NOMO-1 treated with dmso at 0.1 percent for 144 hours (cell line): ENCODE results near the gene SEC61A1.

ENCODE experiments used
- DNase-seq: peaks from one replicate; lab custom pipeline; 2025; ENCODE audit not compliant: unreplicated experiment; lab: John Stamatoyannopoulos, UW

The SEC61A1 gene

DNA sequence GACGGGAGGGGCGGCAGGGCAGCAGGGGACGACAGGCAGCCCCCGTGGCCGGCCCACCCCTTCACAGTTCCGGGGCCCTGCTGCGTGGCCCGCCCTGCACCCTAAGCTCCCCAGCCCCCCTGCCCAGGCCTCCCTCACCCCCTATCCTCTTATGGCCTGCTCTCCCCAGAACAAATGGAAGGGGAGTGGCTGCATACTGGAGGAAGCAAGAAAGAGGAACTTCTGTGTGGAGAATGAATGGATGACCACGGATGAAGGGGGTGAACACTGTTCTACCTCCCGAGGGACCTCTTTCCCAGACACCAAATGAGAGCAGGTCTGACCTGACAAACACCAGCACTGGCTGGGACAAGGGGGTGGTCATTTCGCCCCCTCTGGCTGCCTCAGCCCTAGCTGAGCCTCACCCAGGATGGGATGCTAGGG, 25.0 kb downstream of the SEC61A1 start:
- peak; percentile 41 for DNase-seq

DNA sequence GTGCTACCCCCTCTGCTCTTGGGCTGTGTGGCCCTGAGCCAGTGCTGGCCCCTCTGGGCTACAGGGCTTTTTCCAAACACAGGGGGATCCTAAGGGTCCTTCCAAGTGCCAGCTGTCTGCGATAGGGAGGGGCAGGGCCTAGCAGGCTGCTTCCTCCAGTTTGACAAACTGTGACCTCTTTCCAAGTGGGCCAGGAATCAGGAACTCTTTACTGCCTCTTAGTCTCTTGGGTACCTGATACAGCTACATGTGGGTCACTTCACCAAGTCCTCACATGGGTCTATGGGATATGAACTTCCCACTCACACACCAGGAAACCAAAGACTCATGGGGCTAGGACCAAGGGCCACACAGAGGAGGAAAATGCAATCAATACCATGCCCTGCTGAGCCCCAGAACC, 25.4 kb downstream of the SEC61A1 start:
- no peak for DNase-seq

DNA sequence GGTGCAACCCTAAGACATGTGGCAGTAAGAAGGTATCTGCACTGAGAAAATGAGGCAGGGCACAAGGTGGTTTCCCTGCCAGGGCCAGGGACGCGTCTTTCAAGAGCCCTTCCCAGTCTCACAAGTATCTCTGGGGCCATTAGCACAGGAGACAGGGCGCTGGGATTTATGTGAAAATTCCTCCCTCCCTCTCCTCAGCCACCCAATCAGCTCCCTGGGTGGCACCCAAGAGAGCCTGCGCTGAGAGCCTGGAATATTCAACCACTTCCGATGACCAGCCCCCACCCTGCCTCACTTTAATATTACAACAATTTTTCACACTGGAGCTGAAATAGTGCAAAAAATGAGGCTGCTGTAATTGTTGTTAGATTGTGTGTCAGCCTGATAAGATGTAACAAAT, 26.1 kb downstream of the SEC61A1 start:
- no peak for DNase-seq

DNA sequence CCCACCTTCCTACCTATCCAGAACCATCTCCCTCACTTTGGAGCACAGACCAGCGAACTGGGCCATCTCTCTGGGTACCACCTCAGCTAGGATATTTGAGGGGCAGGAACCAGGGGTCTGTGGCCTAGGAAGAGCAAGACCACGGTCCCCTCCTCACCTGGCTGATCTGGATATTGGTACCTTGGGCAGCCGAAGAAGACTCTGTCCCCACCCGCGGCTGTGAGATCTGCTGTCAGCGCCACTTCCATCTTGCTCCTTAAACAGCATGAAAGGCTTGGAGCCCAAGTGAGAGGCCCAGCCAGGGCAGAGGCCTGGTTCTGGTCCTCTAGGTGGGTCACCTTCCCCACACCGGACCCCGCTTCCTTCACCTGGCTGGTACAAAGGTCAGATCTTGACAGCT, 26.6 kb downstream of the SEC61A1 start:
- DNase-seq, result no peak

DNA sequence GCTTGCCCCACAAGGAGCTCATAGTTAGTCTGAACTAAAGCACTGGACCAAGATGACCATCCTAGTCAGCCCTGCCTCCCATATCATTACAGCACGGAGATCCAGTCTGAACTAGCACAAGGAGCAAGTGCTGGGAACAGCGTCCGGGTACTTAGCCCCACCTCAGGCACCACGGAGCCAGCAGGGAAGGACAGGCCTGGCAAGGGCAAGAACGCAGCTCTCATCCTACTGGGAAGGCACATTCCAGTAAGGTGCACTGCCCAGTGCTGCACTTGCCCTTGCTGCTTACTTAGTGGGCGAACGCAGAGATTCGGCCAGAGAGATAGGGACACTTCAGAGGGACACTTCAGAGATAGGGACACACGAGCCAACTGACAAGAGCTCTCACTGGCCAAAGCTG, 27.6 kb downstream of the SEC61A1 start:
- no peak for DNase-seq

DNA sequence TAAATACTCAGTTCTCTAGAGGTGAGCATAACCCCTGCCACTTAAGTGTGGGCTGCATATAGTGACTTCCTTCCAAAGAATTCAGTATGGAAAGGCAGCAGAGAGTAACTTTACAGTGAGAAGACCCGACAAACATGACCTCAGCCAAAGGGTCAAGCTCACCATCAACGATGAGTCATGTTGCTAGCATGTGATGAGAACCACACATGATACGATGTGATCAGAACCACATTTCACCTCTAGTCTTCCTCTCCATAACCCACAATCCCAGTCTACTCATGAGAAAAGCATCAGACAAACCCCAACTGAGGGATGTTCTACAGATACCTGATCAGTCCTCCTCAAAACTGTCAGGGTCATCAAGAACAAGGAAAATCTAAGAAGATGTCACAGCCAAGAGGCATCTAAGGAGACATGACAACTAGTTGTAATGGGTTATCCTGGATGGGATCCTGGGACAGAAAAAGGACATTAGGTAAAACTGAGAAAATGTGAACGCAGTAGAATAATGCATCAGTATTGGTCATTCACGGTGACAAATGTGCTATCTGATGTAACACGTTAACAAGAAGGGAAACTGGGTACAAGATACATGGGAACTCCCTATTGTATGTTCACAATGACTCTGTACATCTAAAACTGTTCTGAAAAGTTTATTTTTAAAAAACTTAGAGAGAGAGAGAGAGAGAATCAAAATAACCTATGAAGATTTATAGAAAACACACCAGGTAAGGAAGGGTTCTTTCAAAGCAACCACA, 28.3 kb downstream of the SEC61A1 start:
- no peak for DNase-seq

DNA sequence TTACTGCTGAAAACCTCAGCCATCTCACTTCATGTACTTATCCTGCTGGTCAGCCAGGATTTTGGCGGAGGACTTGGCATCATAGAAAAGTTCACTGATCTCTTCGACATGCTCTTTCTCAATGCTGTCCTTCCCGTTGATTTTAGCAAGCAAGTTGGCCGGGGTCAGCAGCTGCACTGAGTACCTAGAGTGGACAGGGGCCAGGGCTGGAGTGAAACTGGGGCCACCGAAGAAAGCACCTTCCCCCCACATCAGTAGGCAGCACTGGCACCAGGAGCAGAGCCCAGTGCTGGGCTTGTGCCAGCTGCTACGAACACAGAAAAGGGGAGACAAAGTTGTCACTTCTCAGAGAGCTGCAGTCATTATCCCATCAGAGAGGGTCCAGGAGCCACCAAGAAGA, 29.0 kb downstream of the SEC61A1 start:
- no peak for DNase-seq

DNA sequence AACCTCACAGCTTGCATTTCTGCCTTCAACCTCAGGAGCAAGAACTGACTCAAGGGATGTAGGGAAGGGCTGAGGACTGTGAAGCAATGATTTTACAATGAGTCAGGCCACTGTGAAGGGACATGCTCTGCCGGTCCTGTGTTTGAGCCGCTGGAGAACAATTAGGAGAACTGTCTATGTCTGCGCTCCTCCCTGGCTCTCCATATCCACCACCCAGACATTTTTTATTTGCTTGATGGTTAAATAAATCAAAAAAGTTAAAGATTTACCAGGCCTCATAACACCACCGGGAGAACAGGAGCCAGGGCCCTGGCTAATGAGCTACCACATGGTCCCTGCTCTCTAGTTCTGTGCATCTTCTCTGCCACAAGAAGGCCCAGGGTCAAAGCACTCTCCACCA, 29.6 kb downstream of the SEC61A1 start:
- DNase-seq, result no peak

DNA sequence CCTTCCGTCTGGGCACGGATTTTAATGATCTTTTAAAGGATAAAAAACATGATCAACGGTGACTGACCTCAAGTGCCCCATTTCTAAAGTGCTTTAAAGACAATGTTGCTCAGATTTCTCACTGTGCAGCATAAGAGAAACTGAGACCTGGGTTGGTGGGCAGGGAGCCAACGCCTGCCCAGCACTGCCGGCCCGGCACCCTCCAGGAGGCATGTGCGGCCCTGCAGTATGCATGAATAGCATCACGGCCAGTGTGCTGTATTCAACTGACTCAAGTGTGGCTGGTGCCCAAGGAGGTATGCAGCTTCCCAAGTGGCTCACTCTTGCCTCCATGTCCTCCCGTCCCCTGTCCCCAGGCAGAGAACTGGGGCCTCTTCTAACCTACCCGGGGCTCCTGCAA, 30.3 kb downstream of the SEC61A1 start:
- DNase-seq, result no peak

DNA sequence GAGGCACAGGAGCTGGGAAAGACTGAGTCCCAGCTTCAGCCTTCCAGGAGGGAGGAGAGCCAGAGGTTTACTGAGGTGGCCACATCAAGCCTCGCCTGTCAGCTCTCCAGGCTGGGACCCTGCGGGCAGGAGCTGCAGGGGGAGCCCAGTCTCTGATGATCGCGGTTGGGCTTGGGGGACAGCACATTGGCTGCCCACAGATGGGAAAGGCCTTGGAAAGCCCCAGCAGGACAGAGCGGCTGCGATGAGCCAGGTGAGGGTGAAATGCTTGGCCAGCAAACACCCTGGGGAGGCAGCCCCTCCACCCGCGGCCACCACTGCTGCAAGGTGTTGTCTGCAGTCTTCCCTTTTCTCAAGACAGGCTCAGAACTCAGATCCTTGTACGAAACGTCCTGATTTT, 31.2 kb downstream of the SEC61A1 start:
- no peak for DNase-seq

DNA sequence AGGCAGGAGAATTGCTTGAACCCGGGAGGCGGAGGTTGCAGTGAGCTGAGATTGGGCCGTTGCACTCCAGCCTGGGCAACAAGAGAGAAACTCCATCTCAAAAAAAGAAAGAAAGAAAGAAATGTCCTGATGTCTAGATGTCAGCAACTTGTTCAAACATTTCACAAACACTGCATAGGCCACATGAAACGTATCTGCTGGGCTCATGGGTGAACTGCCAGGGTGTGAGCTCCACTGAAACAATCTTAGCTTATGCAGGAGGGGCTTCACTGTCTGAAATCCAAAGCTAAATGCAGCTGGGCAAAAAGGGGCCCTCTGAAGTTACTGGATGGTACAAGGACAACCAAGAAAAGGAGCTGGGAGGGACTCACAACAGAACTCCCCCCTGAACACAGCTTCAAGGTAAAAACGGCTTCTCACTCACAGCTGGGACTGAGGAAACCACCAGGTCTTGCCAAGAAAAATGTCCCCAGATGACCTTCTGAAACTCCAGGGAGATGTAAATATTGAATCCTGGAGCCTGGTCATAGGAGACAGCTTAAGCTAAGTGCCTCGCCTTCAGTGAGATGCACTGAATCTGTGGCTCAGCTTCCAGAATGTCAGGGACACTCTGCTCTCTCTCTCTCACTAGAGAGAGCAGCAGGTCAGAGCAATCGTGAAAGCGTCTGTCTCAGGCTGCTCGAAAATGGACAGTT, 31.9 kb downstream of the SEC61A1 start:
- DNase-seq, result no peak

DNA sequence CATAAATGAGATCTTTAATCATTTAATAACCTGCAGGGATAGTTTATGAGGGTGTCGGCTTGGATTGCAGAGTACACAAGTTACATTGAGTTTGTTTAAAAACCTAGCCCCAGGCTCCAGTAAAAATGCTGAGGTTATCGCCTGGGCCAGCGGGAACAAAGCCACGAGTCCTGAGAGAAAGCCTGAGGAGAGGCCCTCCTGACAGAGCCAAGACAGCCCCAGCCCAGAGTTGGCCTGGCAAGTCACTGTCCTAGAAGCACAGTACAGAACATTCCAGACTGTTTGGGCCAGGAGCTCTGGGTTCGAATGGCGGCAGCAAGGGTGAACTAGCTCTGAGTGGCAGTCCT, 32.4 kb downstream of the SEC61A1 start:
- DNase-seq, result no peak

DNA sequence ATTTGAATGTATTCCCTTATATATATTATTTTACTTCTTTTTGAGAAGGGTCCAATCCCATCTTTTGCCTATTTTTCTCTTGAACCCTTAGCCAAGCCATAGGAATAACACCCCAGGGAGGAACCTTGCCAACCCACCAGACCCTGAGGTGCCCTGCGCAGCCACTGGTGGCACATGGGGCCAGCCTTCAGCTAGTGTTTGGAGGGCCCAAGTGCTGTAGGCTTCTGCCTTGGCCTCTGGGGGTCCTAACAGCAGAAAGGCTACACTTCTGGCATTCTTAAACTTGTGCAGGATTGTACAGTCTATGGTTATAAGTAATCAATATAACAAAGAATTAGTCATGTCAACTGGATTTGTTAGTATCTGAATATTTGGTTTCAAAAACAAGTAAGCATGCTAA, 36.9 kb downstream of the SEC61A1 start:
- no peak for DNase-seq

DNA sequence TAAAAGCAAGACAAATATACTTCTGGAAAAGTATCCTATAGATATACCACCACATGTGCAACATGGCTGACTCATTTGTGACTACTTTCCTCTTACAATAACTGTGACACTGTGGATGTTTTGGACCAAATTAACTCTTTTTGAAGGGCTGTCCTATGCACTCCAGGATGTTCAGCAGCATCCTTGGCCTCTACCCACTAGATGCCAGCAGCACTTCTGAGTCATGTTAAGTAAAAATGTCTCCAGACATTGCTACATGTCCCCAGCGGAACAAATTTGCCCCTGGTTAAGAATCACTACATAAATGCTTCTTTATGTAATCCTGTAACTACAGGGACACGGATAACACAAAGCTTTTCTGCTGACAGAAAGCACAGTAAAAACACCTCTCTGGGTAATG, 39.3 kb downstream of the SEC61A1 start:
- DNase-seq, result no peak

DNA sequence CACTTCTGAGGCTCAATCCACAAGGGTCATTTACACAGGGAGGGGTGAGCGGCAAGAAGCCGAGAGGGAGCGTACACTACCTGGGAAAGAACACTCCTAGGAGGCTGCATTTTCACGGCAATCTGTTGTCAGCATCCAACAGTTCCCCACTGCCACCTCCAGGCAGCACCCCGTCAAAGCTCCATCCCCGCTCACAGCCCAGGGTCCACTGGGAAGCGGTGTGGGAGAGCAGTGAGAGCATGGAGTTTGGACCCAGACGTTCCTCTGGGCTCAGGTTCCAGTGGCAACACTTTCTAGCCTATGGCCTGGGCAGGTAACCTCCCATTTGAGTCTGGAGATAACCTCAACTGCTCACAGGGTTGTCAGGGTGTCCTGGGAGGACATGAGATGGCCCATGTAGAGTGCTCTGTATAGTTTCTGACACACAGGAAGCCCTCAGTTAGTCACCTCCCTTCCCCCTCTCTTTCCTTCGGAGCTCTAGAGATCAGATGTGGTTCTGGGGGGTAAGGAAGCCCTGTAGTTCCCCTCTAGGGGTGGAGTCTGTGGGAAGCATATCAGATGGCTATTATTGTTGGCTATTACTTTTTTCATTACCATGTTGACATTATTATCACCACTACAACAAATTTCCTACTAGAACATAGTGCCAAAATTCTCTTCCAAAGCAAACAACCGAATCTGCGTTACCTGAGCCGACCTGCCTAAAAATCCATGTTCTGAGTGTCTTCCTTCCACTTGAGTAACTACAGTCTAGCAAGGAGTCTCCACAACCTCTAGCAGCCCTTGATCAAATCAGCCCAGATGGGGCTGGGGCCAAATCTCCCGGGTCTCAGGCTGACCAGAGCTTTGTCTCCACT, 42.3 kb downstream of the SEC61A1 start:
- DNase-seq, result no peak

DNA sequence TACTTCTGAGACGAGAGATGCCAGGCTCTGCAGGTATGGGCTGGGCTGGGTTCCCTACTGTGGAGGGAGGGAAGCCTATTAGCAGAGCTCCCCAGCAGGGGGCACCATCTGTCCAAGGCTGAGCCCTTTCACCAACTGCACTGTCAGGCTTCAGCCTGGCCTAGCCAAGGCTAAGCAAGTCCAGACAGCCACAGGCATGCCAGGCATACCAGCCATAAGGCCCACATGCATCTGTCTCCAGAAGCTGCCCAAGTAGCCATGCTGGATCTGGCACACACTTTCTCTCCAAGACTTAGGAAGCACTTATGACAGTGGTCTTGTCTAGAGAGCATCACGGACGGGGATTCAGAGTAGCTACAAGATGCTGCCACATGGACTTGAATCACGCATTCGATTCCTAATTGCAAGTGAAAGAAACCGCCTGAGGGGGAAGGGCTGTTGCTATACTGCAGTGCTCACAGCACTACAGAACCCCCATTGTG, 43.0 kb downstream of the SEC61A1 start:
- no peak for DNase-seq

DNA sequence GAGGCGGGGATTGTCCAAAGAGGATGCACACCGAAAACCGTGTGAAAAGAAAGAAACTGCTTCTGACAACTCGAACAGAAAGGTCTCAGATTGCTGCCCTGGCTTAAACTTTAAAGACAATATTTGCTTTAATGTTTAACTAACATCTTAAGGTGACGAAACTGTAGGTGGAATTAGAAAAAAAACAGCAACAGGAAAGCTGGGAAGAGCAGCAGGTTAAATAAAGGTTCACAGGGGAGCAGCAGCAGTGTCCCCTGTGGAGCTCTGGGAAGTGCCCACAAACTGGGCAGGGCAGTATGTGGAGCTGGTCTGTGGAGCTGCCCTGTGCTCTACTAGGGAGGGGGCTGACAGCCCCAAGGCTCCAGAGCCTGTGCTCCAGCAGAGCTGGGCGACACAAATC, 46.0 kb downstream of the SEC61A1 start:
- no peak for DNase-seq

DNA sequence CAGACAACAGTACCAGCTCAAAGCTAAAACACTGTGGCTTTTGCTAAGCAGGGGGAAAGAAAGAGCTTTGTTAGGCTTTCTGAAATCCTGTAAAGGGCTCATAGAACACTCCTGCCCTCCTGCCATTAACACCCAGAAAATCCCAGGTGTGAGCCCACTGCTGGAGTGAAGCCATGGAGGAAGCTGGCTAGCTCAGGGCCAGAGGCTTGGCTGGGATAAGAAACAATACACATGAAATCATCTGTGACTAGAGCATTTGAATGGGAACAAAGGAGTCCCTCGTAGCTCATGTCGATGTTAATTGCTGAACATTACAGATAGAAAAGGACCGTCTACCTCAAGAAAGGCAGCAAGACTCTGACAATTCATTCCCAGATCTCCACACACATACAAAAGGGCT, 47.9 kb downstream of the SEC61A1 start:
- no peak for DNase-seq

DNA sequence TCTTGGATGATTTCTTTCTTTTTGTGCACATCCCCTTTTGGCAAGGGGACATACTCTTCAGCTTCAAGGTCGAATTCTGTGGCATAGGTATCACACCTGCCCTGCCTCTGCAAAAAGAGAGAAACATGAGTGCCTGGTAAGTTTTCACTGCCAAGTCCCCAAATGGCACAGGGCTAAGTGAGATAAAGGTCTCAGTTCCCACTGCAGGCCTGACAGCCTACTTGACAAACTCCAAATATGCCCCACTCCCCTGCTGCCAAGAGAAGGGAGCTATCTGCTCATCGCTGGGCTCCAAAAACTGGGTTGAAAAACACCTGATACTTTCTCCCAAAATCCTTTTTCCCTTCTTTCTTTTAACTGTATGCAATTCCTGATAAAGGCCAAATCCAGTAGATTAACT, 48.4 kb downstream of the SEC61A1 start:
- DNase-seq, result no peak

DNA sequence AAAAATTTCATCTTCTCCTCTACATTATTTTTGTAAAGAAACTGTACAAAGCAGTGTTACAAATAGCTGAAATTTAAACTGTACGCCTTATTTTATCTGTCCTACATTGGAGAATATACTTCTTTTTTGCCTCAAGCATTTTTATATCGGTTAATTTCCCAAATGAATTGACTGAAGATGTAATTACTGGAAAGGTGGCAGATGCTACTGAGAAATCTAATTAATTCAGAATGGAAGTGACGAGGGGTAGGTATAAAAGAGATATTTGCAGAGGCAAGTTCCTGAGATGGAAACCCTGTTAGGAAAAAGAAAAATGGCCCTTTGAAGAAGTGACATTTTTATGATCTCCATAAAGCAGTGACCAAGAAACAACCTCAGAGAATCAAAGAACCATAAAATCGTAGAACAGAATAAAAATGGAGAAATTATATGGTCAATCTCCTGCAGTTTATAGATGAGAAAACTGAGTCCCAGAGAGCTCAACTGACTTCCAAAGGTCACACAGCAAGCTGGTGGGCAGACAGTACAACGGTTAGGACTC, 51.0 kb downstream of the SEC61A1 start:
- DNase-seq, result no peak

DNA sequence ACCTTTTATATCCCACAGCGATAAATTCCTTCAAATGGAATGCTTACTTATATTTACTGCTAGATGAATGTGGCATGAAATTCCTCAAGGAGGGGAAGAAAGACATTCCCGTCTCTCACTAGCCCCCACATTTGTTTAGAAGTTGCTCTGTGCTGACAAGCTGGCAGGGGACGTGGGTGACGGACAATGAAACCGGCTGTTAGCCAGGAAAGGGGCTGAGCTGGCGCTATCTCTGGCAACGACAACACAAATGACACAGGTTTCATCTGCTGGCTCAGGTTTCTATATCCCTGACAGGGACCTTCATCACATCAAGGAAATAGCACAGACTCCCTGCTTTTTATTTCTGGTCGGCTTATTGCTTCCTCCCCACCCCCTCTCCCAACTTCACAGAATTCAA, 55.6 kb downstream of the SEC61A1 start:
- DNase-seq, result no peak

DNA sequence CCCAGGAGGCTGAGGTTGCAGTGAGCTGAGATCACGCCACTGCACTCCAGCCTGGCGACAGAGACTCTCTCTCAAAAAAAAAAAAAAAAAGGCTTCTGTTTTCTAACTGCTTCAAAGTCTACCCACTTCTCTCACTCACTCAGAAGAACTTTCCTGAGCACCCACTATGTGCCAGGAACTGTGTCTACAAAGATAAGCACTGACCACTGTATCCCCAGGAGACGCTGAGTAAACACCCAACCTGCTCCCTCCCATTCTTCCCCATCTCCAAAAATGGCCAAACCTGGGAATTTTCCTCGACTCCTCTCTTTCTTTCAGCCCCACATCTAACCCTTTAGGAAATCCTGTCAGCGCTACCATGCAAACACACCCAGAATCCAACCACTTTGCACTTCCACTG, 58.9 kb downstream of the SEC61A1 start:
- DNase-seq, result no peak
